HG03039 (cell line): ENCODE data around the gene PARVA.

Experiments
- ATAC-seq: cut with Tn5 transposase; IDR thresholded peaks from one replicate; pipeline ENCODE4 v1.9.1; 2021; ENCODE audit warnings: mild to moderate bottlenecking, moderate library complexity; ENCODE audit not compliant: unreplicated experiment

PARVA gene

GRCh38 chr11:12456651-12457579 is 79.5 kb downstream of the PARVA start:
- no peak for ATAC-seq

GRCh38 chr11:12458042-12458441 is 80.7 kb downstream of the PARVA start:
- no peak for ATAC-seq

GRCh38 chr11:12459374-12459773 is 82.0 kb downstream of the PARVA start:
- ATAC-seq, result no peak

- ATAC-seq, result no peak
Observed at GRCh38 chr11:12459865-12460444, 82.6 kb downstream of the PARVA start.

- no peak for ATAC-seq
Observed at GRCh38 chr11:12460466-12460865, 83.1 kb downstream of the PARVA start.

- ATAC-seq, result no peak
Observed at GRCh38 chr11:12461516-12461915, 84.1 kb downstream of the PARVA start.

GRCh38 chr11:12464303-12464702 is 86.9 kb downstream of the PARVA start:
- ATAC-seq, result no peak

- no peak for ATAC-seq
Observed at GRCh38 chr11:12465332-12465731, 88.0 kb downstream of the PARVA start.

- no peak for ATAC-seq
Observed at GRCh38 chr11:12467610-12468009, 90.2 kb downstream of the PARVA start.

- ATAC-seq, result no peak
Observed at GRCh38 chr11:12469451-12469850, 92.1 kb downstream of the PARVA start.

- ATAC-seq, result no peak
Observed at GRCh38 chr11:12470236-12470635, 92.9 kb downstream of the PARVA start.

GRCh38 chr11:12472401-12473005 is 95.1 kb downstream of the PARVA start:
- ATAC-seq, result no peak

- no peak for ATAC-seq
Observed at GRCh38 chr11:12473381-12473780, 96.0 kb downstream of the PARVA start.

- ATAC-seq, result no peak
Observed at GRCh38 chr11:12474871-12475270, 97.5 kb downstream of the PARVA start.

- ATAC-seq, result no peak
Observed at GRCh38 chr11:12478743-12479142, 101.4 kb downstream of the PARVA start.

- no peak for ATAC-seq
Observed at GRCh38 chr11:12480401-12480800, 103.0 kb downstream of the PARVA start.

GRCh38 chr11:12482839-12483238 is 105.5 kb downstream of the PARVA start:
- no peak for ATAC-seq

- ATAC-seq, result no peak
Observed at GRCh38 chr11:12483604-12484003, 106.2 kb downstream of the PARVA start.

- no peak for ATAC-seq
Observed at GRCh38 chr11:12485328-12485727, 108.0 kb downstream of the PARVA start.

GRCh38 chr11:12489246-12489772 is 111.9 kb downstream of the PARVA start:
- no peak for ATAC-seq

GRCh38 chr11:12494699-12495098 is 117.3 kb downstream of the PARVA start:
- ATAC-seq, result no peak
